A549 treated with AZD9567 at 1 μM for 4 hours (cell line): ENCODE measurements around the gene LUZP4. TPM values are rescaled to one million over a fixed set of nuclear protein-coding genes. Genes with fewer than 3 reads are reported as not detected.

Experiments
- total RNA-seq: library from RNA; stranded (reverse); fragments of 200-300 nt; extraction: Qiagen RNA extraction; gene quantifications from 5 replicates; pipeline ENCODE4 v1.2.3, GENCODE V29; 2022; ENCODE audit not compliant: insufficient read depth

LUZP4 gene, protein sequence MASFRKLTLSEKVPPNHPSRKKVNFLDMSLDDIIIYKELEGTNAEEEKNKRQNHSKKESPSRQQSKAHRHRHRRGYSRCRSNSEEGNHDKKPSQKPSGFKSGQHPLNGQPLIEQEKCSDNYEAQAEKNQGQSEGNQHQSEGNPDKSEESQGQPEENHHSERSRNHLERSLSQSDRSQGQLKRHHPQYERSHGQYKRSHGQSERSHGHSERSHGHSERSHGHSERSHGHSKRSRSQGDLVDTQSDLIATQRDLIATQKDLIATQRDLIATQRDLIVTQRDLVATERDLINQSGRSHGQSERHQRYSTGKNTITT
- not detected in 5 replicates for total RNA-seq

DNA sequence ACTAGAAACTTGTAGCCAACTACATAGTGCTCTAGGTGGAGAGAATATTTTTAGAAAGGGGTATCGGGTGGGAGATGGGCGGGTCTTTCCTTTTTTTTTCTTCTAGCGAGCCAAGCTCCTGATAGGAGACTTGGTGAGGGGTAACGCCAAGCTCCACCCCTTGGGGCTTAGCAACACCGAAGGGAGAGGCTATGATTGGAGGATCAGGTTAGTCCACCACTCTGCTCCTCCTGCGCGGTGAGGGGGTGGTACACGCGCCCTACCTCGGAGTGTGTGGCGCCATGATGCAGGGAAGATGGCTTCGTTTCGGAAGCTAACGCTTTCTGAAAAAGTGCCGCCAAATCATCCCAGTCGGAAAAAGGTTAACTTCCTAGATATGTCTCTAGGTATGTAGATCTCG, at the start of gene LUZP4:
Gene LUZP4 (plus strand): TSS at position 251 of the 400 bp plus-strand sequence. CDS start 45 bp downstream, at position 296.

Other genes starting within 250 kb of the LUZP4 start
- not detected in 5 replicates for gene RBMXL3, start 100.3 kb upstream of the LUZP4 start, total RNA-seq
- gene LRCH2, start 55.6 kb upstream of the LUZP4 start, total RNA-seq: 0.01 to 0.02 TPM (median 0.02 TPM) in 3 of 5 replicates, not detected in the others